ENCODE data around the gene ZNF513.

DNA sequence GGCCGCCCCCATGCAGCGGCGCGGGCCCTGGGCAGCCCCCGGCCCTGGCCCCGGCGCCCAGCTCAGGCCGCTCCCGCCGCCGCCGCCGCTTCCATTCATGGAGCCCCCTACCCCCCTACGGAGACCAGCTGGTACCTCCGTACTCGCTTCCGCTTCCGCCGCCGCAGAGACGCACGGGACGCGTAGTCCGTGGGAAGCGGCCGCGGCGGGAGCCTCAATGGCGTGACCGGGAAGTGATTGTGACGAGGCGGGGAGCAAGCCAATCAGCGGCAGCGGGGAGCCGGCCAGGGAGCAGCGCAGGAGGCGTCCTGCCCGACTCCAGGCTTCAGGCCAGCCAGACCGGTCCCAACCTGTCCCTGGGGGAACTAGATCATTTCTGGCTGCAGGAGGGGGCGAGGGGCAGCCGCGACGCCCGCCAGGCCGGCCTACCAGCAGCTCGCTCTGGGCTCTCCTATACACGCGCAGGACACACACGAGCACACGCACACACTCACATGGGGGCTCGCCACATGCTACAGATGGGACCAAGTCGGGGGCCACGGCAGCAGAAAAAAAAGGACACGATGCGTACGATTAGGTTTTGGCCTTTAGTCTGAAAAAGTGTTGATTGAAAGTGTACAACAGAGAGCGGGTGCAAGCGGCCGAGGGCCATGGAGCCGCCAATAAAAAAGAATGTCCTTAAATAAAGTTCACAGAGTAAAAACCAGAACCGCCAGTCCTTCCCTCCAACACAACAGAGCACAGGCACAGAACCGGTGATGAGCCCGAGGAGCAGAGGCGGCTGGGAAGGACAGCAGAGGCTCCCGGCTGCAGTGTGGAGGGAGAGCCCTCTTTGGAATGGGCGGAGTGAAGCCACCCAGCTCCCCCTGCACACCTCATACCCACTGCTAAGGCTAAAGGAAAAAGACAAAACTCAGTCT, at the start of gene ZNF513:
- TF ChIP-seq, protein P1, sequence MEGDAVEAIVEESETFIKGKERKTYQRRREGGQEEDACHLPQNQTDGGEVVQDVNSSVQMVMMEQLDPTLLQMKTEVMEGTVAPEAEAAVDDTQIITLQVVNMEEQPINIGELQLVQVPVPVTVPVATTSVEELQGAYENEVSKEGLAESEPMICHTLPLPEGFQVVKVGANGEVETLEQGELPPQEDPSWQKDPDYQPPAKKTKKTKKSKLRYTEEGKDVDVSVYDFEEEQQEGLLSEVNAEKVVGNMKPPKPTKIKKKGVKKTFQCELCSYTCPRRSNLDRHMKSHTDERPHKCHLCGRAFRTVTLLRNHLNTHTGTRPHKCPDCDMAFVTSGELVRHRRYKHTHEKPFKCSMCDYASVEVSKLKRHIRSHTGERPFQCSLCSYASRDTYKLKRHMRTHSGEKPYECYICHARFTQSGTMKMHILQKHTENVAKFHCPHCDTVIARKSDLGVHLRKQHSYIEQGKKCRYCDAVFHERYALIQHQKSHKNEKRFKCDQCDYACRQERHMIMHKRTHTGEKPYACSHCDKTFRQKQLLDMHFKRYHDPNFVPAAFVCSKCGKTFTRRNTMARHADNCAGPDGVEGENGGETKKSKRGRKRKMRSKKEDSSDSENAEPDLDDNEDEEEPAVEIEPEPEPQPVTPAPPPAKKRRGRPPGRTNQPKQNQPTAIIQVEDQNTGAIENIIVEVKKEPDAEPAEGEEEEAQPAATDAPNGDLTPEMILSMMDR (IDR thresholded peaks at IDR 0.05; ENCODE audit: extremely low read depth in 1 of 2, insufficient read depth in 1 of 2, low read depth in 1 of 2, low read length in 2 of 2), result no peak
- TF ChIP-seq POLR2AphosphoS5 (IDR thresholded peaks at IDR 0.05; ENCODE audit: insufficient read depth, low read depth, low read length) (peak; percentile 94), EZH2 (IDR thresholded peaks at IDR 0.05; ENCODE audit: borderline replicate concordance, low read depth, low read length, severe bottlenecking) (no peak)

Measured in endothelial cell of umbilical vein (primary cell).